HepG2 (cell line): ENCODE results near the gene SCN2A. TPM values are rescaled to one million over a fixed set of nuclear protein-coding genes. Genes with fewer than 3 reads are reported as not detected.

Source experiments
- ATAC-seq: fragments of 200-7000 bp; cut with Tn5 transposase; 3 replicates; pipeline ENCODE4 v1.9.1; 2020; ENCODE audit warnings: mild to moderate bottlenecking, moderate library complexity
- BruUV-seq: library from RNA; stranded (reverse); fragments of 400-500 nt; replicated peaks from 2 replicates; lab custom pipeline; 2021; lab: Mats Ljungman, UMichigan
- CTCF ChIA-PET: fragments of 300-600 bp; formaldehyde crosslinking; extraction: SDS; loops from one replicate; lab custom pipeline; 2021; ENCODE audit warnings: low total read pairs, inconsistent platforms, low intra/inter-chr PET ratio; lab: Yijun Ruan, JAX
- POLR2A ChIA-PET: fragments of 350-600 bp; sonication (Branson Sonifier 250); formaldehyde crosslinking; loops from one replicate; lab custom pipeline; 2020; ENCODE audit warnings: antibody characterized with exemption, inconsistent platforms; lab: Yijun Ruan, JAX
- DNase-seq: peaks from one replicate; pipeline ENCODE4 v3.0.0-alpha.2; 2015; ENCODE audit warnings: low spot score
- FAIRE-seq: peaks from 3 replicates; lab custom pipeline; 2011; peaks lifted over from hg19 to GRCh38; lab: Jason Lieb, UNC
- H2AFZ ChIP-seq: one replicate; pipeline ENCODE4 v1.6.1; 2011; ENCODE audit warnings: low read length, inconsistent platforms
- H3K27ac ChIP-seq: fragments of 300-600 bp; 3 replicates; pipeline ENCODE4 v1.8.0; 2011; ENCODE audit warnings: mixed run types, mild to moderate bottlenecking, mixed read lengths, low read length, inconsistent platforms; ENCODE audit not compliant: insufficient read depth; ENCODE audit errors: extremely low read length
- H3K27me3 ChIP-seq, 2 experiments: fragments of 200-600 bp in 1 of 2; 2 replicates in 1 of 2; 3 replicates in 1 of 2; pipeline versions ENCODE4 v1.6.0 to v1.8.0; 2011; ENCODE audit warnings: low read length in 2 of 2, mild to moderate bottlenecking in 2 of 2, moderate library complexity in 2 of 2, inconsistent platforms in 1 of 2; ENCODE audit not compliant: insufficient read depth in 2 of 2, control insufficient read depth in 1 of 2
- H3K36me3 ChIP-seq, 2 experiments: fragments of 200-600 bp in 1 of 2; replicated peaks in 1 of 2; 2 replicates in 1 of 2; 3 replicates in 1 of 2; pipeline versions ENCODE4 v1.5.1 to v1.8.0; 2011; ENCODE audit warnings: low read length in 2 of 2, inconsistent platforms in 1 of 2; ENCODE audit not compliant: insufficient read depth in 2 of 2, control insufficient read depth in 1 of 2
- H3K4me1 ChIP-seq: 2 replicates; pipeline ENCODE4 v1.5.1; 2012; ENCODE audit warnings: low read length, inconsistent platforms; ENCODE audit not compliant: insufficient read depth
- H3K4me2 ChIP-seq: 2 replicates; pipeline ENCODE4 v1.6.0; 2011; ENCODE audit warnings: low read depth, low read length, inconsistent platforms
- H3K4me3 ChIP-seq, 3 experiments: fragments of 200-600 bp in 1 of 3; sonication (generic), shearing (Covaris generic) in 1 of 3; replicated peaks in 1 of 3; 2 replicates each; pipeline ENCODE4 v1.5.1; 2011 to 2016; ENCODE audit warnings: low read length in 3 of 3, inconsistent platforms in 2 of 3, low read depth in 2 of 3, mild to moderate bottlenecking in 2 of 3, control low read depth in 1 of 3, mixed read lengths in 1 of 3; ENCODE audit not compliant: insufficient read depth in 1 of 3
- H3K79me2 ChIP-seq: one replicate; pipeline ENCODE4 v1.6.1; 2011; ENCODE audit warnings: low read length, inconsistent platforms; ENCODE audit not compliant: insufficient read depth
- H3K9ac ChIP-seq: 2 replicates; pipeline ENCODE4 v1.6.0; 2011; ENCODE audit warnings: mild to moderate bottlenecking, low read depth, low read length, inconsistent platforms; ENCODE audit not compliant: insufficient read depth
- H3K9me3 ChIP-seq: 2 replicates; pipeline ENCODE4 v1.5.1; 2012; ENCODE audit warnings: mild to moderate bottlenecking, low read length
- H4K20me1 ChIP-seq: 2 replicates; pipeline ENCODE4 v1.6.0; 2011; ENCODE audit warnings: inconsistent platforms, mild to moderate bottlenecking, low read length, moderate library complexity; ENCODE audit not compliant: insufficient read depth
- ARID4A ChIP-seq: sonication (generic); formaldehyde crosslinking; IDR thresholded peaks from 2 replicates; pipeline ENCODE4 v1.5.0; 2020; ENCODE audit warnings: mild to moderate bottlenecking, missing genetic modification reagents, borderline replicate concordance
- BCL3 ChIP-seq: sonication (generic); formaldehyde crosslinking; IDR thresholded peaks from 2 replicates; pipeline ENCODE4 v1.5.1; 2020; ENCODE audit warnings: mild to moderate bottlenecking, missing genetic modification reagents, moderate library complexity
- CHCHD3 ChIP-seq: sonication (generic); formaldehyde crosslinking; IDR thresholded peaks from 2 replicates; pipeline ENCODE4 v1.8.0; 2022; ENCODE audit warnings: mild to moderate bottlenecking, missing genetic modification reagents, moderate library complexity
- CTCF ChIP-seq: sonication (generic); formaldehyde crosslinking; IDR thresholded peaks from 2 replicates; pipeline ENCODE4 v1.5.0; 2020; ENCODE audit warnings: mild to moderate bottlenecking, missing genetic modification reagents, moderate library complexity
- HMG20B ChIP-seq: conservative IDR thresholded peaks from 2 replicates; pipeline ENCODE4 v1.6.1; 2016; ENCODE audit warnings: missing genetic modification reagents, missing compliant biosample characterization
- HOXA9 ChIP-seq: sonication (generic); formaldehyde crosslinking; IDR thresholded peaks from 2 replicates; pipeline ENCODE4 v1.8.1; 2022; ENCODE audit warnings: missing genetic modification reagents, mild to moderate bottlenecking, moderate library complexity, borderline replicate concordance
- KLF12 ChIP-seq: sonication (generic); formaldehyde crosslinking; IDR thresholded peaks from 2 replicates; pipeline ENCODE4 v1.4.0; 2020; ENCODE audit warnings: missing genetic modification reagents, borderline replicate concordance
- NR2F2 ChIP-seq: IDR thresholded peaks from 2 replicates; pipeline ENCODE4 v1.6.1; 2012; ENCODE audit warnings: low read depth, inconsistent platforms, borderline replicate concordance
- ZBTB2 ChIP-seq: sonication (generic); formaldehyde crosslinking; IDR thresholded peaks from 2 replicates; pipeline ENCODE4 v1.8.0; 2022; ENCODE audit warnings: low read depth, missing genetic modification reagents
- ZFP41 ChIP-seq: sonication (generic); formaldehyde crosslinking; IDR thresholded peaks from 2 replicates; pipeline ENCODE4 v1.4.0; 2020; ENCODE audit warnings: mild to moderate bottlenecking, missing genetic modification reagents, borderline replicate concordance
- ZNF331 ChIP-seq: sonication (generic); formaldehyde crosslinking; IDR thresholded peaks from 2 replicates; pipeline ENCODE4 v1.4.0; 2020; ENCODE audit warnings: missing genetic modification reagents
- ZNF513 ChIP-seq: sonication (generic); formaldehyde crosslinking; conservative IDR thresholded peaks from 2 replicates; pipeline ENCODE4 v1.5.0; 2020; ENCODE audit warnings: missing genetic modification reagents
- WGBS: methylation state at CpG from one replicate; pipeline ENCODE4 v1.1.6; 2017; ENCODE audit warnings: low lambda C conversion rate; 5-methylcytosine and 5-hydroxymethylcytosine counted together
- in situ Hi-C: cut with HindIII; loops from 2 replicates; pipeline ENCODE4 v1.10.0; 2017; ENCODE audit warnings: low pct_unique_long_range_greater_than_20kb; ENCODE audit not compliant: extremely low pct_ligation_motif_present
- intact Hi-C: fragments of 100-400 bp; cut with micrococcal nuclease; formaldehyde crosslinking; loops from one replicate; pipeline ENCODE4 v1.10.0; 2022; ENCODE audit not compliant: unreplicated experiment
- polyA plus RNA-seq, 8 experiments: library from polyadenylated mRNA; depleted of rRNA in 3 of 8; stranded (reverse) in 7 of 8; unstranded in 1 of 8; fragments of >200 nt; fragmentation: Illumina TruSeq in 4 of 8; extraction: Trizol in 4 of 8; gene quantifications; 2 replicates each; pipeline versions ENCODE4 v1.2.1 to v1.2.3, GENCODE V29; 2011 to 2016; ENCODE audit warnings: low read depth in 4 of 8, missing spikeins in 1 of 8, mixed read lengths in 1 of 8; ENCODE audit not compliant: insufficient read depth in 1 of 8
- total RNA-seq, 5 experiments: library from RNA; depleted of rRNA; stranded (reverse); fragments of >200 nt; fragmentation: Illumina TruSeq; extraction: Trizol; gene quantifications; 2 replicates each; pipeline ENCODE4 v1.2.3, GENCODE V29; 2016; ENCODE audit warnings: low read depth in 1 of 5

Gene SCN2A
- total and polyA plus RNA-seq, 2 of the 13 experiments (the other 11 are each of a cell fraction or from before 2014, with no cell fraction given): 0.20 to 0.30 TPM

- CTCF ChIA-PET: no interaction called here
These were observed 122.3 kb downstream of the SCN2A start for GRCh38 chr2:165361514-165361913.

More at GRCh38 chr2:165361514-165361913, 122.3 kb downstream of the SCN2A start:
- TF ChIP-seq BCL3 (CRISPR knock-in tag) (no peak), KLF12 (no peak), ZFP41 (no peak), CHCHD3 (CRISPR knock-in tag) (no peak), ARID4A (no peak), ZNF513 (CRISPR knock-in tag) (no peak), NR2F2 (no peak), ZNF331 (CRISPR knock-in tag) (no peak), CTCF (CRISPR knock-in tag) (no peak), ZBTB2 (CRISPR knock-in tag) (no peak), HMG20B (CRISPR knock-in tag) (no peak), HOXA9 (CRISPR knock-in tag) (no peak)
- WGBS: 33% methylated on average over 4 of the region's 4 CpGs
- H3K36me3 ChIP-seq: no peaks in the 10 kb centered on the region
- H3K4me3 ChIP-seq: no peak overlapping the region
- no peak overlapping the region for H2AFZ ChIP-seq
- no peak for FAIRE-seq
- no peaks in the 10 kb centered on the region for H4K20me1 ChIP-seq
- H3K4me2 ChIP-seq: no peak overlapping the region
- no peaks in the 10 kb centered on the region for H3K27me3 ChIP-seq
- intact Hi-C loops (loop anchor here (5.0 kb wide), 1 partner anchor 86 kb away; no protein-coding TSS in a partner anchor), in situ Hi-C loops (no loop called here)
- H3K79me2 ChIP-seq: no peaks in the 10 kb centered on the region
- no peak overlapping the region for H3K27ac ChIP-seq
- POLR2A ChIA-PET: no interaction called here
- no peak overlapping the region for H3K9ac ChIP-seq
- no TSS peak for BruUV-seq
- no peaks in the 10 kb centered on the region for H3K4me1 ChIP-seq
- ATAC-seq: no peak
- no peak for DNase-seq
- H3K9me3 ChIP-seq: no peaks in the 10 kb centered on the region
